HepG2 (cell line): Measurements from ENCODE around the gene FAM222B. TPM values are rescaled to one million over a fixed set of nuclear protein-coding genes. Genes with fewer than 3 reads are reported as not detected.
A peak's percentile ranks its signal among the peaks of the same experiment; 100 is the strongest.

Source experiments
- ATAC-seq: fragments of 200-7000 bp; cut with Tn5 transposase; 3 replicates; pipeline ENCODE4 v1.9.1; 2020; ENCODE audit warnings: mild to moderate bottlenecking, moderate library complexity
- BruUV-seq: library from RNA; stranded (reverse); fragments of 400-500 nt; replicated peaks from 2 replicates; lab custom pipeline; 2021; lab: Mats Ljungman, UMichigan
- CTCF ChIA-PET: fragments of 300-600 bp; formaldehyde crosslinking; extraction: SDS; loops from one replicate; lab custom pipeline; 2021; ENCODE audit warnings: low total read pairs, inconsistent platforms, low intra/inter-chr PET ratio; lab: Yijun Ruan, JAX
- POLR2A ChIA-PET: fragments of 350-600 bp; sonication (Branson Sonifier 250); formaldehyde crosslinking; loops from one replicate; lab custom pipeline; 2020; ENCODE audit warnings: antibody characterized with exemption, inconsistent platforms; lab: Yijun Ruan, JAX
- DNase-seq: peaks from one replicate; pipeline ENCODE4 v3.0.0-alpha.2; 2015; ENCODE audit warnings: low spot score
- FAIRE-seq: peaks from 3 replicates; lab custom pipeline; 2011; peaks lifted over from hg19 to GRCh38; lab: Jason Lieb, UNC
- H2AFZ ChIP-seq: one replicate; pipeline ENCODE4 v1.6.1; 2011; ENCODE audit warnings: low read length, inconsistent platforms
- H3K27ac ChIP-seq: fragments of 300-600 bp; 3 replicates; pipeline ENCODE4 v1.8.0; 2011; ENCODE audit warnings: mixed run types, mild to moderate bottlenecking, mixed read lengths, low read length, inconsistent platforms; ENCODE audit not compliant: insufficient read depth; ENCODE audit errors: extremely low read length
- H3K27me3 ChIP-seq, 2 experiments: fragments of 200-600 bp in 1 of 2; 2 replicates in 1 of 2; 3 replicates in 1 of 2; pipeline versions ENCODE4 v1.6.0 to v1.8.0; 2011; ENCODE audit warnings: low read length in 2 of 2, mild to moderate bottlenecking in 2 of 2, moderate library complexity in 2 of 2, inconsistent platforms in 1 of 2; ENCODE audit not compliant: insufficient read depth in 2 of 2, control insufficient read depth in 1 of 2
- H3K36me3 ChIP-seq, 2 experiments: fragments of 200-600 bp in 1 of 2; replicated peaks in 1 of 2; 2 replicates in 1 of 2; 3 replicates in 1 of 2; pipeline versions ENCODE4 v1.5.1 to v1.8.0; 2011; ENCODE audit warnings: low read length in 2 of 2, inconsistent platforms in 1 of 2; ENCODE audit not compliant: insufficient read depth in 2 of 2, control insufficient read depth in 1 of 2
- H3K4me1 ChIP-seq: 2 replicates; pipeline ENCODE4 v1.5.1; 2012; ENCODE audit warnings: low read length, inconsistent platforms; ENCODE audit not compliant: insufficient read depth
- H3K4me2 ChIP-seq: 2 replicates; pipeline ENCODE4 v1.6.0; 2011; ENCODE audit warnings: low read depth, low read length, inconsistent platforms
- H3K4me3 ChIP-seq, 3 experiments: fragments of 200-600 bp in 1 of 3; sonication (generic), shearing (Covaris generic) in 1 of 3; replicated peaks in 1 of 3; 2 replicates each; pipeline ENCODE4 v1.5.1; 2011 to 2016; ENCODE audit warnings: low read length in 3 of 3, inconsistent platforms in 2 of 3, low read depth in 2 of 3, mild to moderate bottlenecking in 2 of 3, control low read depth in 1 of 3, mixed read lengths in 1 of 3; ENCODE audit not compliant: insufficient read depth in 1 of 3
- H3K79me2 ChIP-seq: one replicate; pipeline ENCODE4 v1.6.1; 2011; ENCODE audit warnings: low read length, inconsistent platforms; ENCODE audit not compliant: insufficient read depth
- H3K9ac ChIP-seq: 2 replicates; pipeline ENCODE4 v1.6.0; 2011; ENCODE audit warnings: mild to moderate bottlenecking, low read depth, low read length, inconsistent platforms; ENCODE audit not compliant: insufficient read depth
- H3K9me3 ChIP-seq: 2 replicates; pipeline ENCODE4 v1.5.1; 2012; ENCODE audit warnings: mild to moderate bottlenecking, low read length
- H4K20me1 ChIP-seq: 2 replicates; pipeline ENCODE4 v1.6.0; 2011; ENCODE audit warnings: inconsistent platforms, mild to moderate bottlenecking, low read length, moderate library complexity; ENCODE audit not compliant: insufficient read depth
- FOXC1 ChIP-seq: sonication (generic); formaldehyde crosslinking; IDR thresholded peaks from 2 replicates; pipeline ENCODE4 v1.8.0; 2022; ENCODE audit warnings: mild to moderate bottlenecking, missing genetic modification reagents, borderline replicate concordance
- POGZ ChIP-seq: sonication (generic); formaldehyde crosslinking; IDR thresholded peaks from 2 replicates; pipeline ENCODE4 v1.4.0; 2020; ENCODE audit warnings: mild to moderate bottlenecking, missing genetic modification reagents
- ZNF17 ChIP-seq: sonication (generic); formaldehyde crosslinking; IDR thresholded peaks from 2 replicates; pipeline ENCODE4 v1.5.0; 2020; ENCODE audit warnings: mild to moderate bottlenecking, missing genetic modification reagents
- ZNF549 ChIP-seq: sonication (generic); formaldehyde crosslinking; IDR thresholded peaks from 2 replicates; pipeline ENCODE4 v1.5.0; 2020; ENCODE audit warnings: missing genetic modification reagents
- ZNF614 ChIP-seq: IDR thresholded peaks from 2 replicates; pipeline ENCODE4 v1.6.1; 2018; ENCODE audit warnings: missing biosample characterization, missing genetic modification reagents, inconsistent platforms, borderline replicate concordance
- ZNF644 ChIP-seq: IDR thresholded peaks from 2 replicates; pipeline ENCODE4 v1.6.1; 2016; ENCODE audit warnings: low read depth
- WGBS: methylation state at CpG from one replicate; pipeline ENCODE4 v1.1.6; 2017; ENCODE audit warnings: low lambda C conversion rate; 5-methylcytosine and 5-hydroxymethylcytosine counted together
- in situ Hi-C: cut with HindIII; loops from 2 replicates; pipeline ENCODE4 v1.10.0; 2017; ENCODE audit warnings: low pct_unique_long_range_greater_than_20kb; ENCODE audit not compliant: extremely low pct_ligation_motif_present
- intact Hi-C: fragments of 100-400 bp; cut with micrococcal nuclease; formaldehyde crosslinking; loops from one replicate; pipeline ENCODE4 v1.10.0; 2022; ENCODE audit not compliant: unreplicated experiment
- polyA plus RNA-seq, 8 experiments: library from polyadenylated mRNA; depleted of rRNA in 3 of 8; stranded (reverse) in 7 of 8; unstranded in 1 of 8; fragments of >200 nt; fragmentation: Illumina TruSeq in 4 of 8; extraction: Trizol in 4 of 8; gene quantifications; 2 replicates each; pipeline versions ENCODE4 v1.2.1 to v1.2.3, GENCODE V29; 2011 to 2016; ENCODE audit warnings: low read depth in 4 of 8, missing spikeins in 1 of 8, mixed read lengths in 1 of 8; ENCODE audit not compliant: insufficient read depth in 1 of 8
- total RNA-seq, 5 experiments: library from RNA; depleted of rRNA; stranded (reverse); fragments of >200 nt; fragmentation: Illumina TruSeq; extraction: Trizol; gene quantifications; 2 replicates each; pipeline ENCODE4 v1.2.3, GENCODE V29; 2016; ENCODE audit warnings: low read depth in 1 of 5

Gene FAM222B
- total and polyA plus RNA-seq, 2 of the 13 experiments (the other 11 are each of a cell fraction or from before 2014, with no cell fraction given): 3.5 to 7.3 TPM

DNA sequence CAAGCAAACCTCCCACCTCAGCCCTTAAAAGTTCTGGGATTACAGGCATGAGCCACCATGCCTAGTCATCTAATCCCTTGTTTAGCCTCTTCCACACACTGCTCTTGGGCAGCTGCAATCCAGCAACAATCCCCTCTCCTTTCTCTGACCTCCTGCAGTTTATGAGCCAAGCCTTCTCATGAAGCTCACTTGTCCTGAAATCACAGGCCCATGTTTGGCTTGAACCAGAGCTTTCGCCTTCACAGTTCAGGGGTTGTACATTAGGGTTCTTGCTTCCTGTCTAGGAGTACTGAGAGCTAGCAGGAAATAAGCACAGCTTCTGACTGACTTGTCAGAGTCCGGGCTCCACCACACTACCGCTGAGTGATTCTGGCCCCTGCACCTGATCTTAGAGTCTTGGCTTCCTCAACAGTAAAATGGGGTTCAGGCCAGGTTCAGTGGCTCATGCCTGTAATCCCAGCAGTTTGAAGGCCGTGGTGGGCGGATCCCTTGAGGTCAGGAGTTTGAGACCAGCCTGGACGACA lies 28.5 kb upstream of the FAM222B start:
- no peaks in the 10 kb centered on the region for H4K20me1 ChIP-seq
- POLR2A ChIA-PET: interaction anchor here (0.6 kb wide), 1 partner anchor 837 kb away, joined by 4 read pairs; no protein-coding TSS in a partner anchor
- H3K9me3 ChIP-seq: no peaks in the 10 kb centered on the region
- TF ChIP-seq ZNF644 (no peak), ZNF17 (CRISPR knock-in tag) (no peak), POGZ (CRISPR knock-in tag) (no peak), ZNF549 (CRISPR knock-in tag) (no peak)
- intact Hi-C loops: no loop called here
- no peak overlapping the region for H3K9ac ChIP-seq
- in situ Hi-C loops: no loop called here
- H3K4me1 ChIP-seq: peaks cover 19% of the 10 kb centered on the region
- CTCF ChIA-PET: no interaction called here
- 37% methylated on average over 6 of the region's 6 CpGs for WGBS
- H3K27ac ChIP-seq: no peak overlapping the region
- no peaks in the 10 kb centered on the region for H3K36me3 ChIP-seq
- BruUV-seq: no TSS peak
- H3K79me2 ChIP-seq: no peaks in the 10 kb centered on the region
- H2AFZ ChIP-seq: peak overlapping the region; percentile 90
- H3K4me2 ChIP-seq: peak overlapping the region; percentile 59
- ATAC-seq (peak; percentile 70), DNase-seq (no peak), FAIRE-seq (no peak)
- H3K4me3 ChIP-seq: no peak overlapping the region
- peaks cover 0 to 1% of the 10 kb centered on the region in 2 experiments; a peak in 1 of 5 replicates for H3K27me3 ChIP-seq

DNA sequence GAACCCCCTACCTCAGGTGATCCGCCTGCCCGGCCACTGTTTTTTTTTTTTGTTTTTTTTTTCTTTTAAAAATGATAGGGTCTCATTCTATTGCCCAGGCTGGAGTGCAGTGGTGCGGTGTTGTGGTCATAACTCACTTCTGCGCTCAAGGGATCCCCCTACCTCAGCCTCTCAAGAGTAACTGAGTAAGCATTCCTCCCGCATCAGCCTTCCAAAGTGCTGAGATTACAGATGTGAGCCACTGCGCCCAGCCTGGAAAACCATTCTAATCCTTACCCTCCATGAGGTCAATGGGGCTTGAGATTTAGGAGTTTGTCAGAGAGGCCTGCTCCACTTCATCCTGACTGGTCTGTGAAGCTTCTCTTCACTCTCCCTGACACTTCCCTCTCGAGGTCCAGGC lies 24.7 kb upstream of the FAM222B start:
- H2AFZ ChIP-seq: peak overlapping the region; percentile 19
- no peak for TF ChIP-seq ZNF614 (CRISPR knock-in tag)
- no peak for TF ChIP-seq FOXC1 (CRISPR knock-in tag)
- H3K36me3 ChIP-seq: no peaks in the 10 kb centered on the region
- H3K4me1 ChIP-seq: peaks cover 33% of the 10 kb centered on the region
- H3K4me2 ChIP-seq: no peak overlapping the region
- no peaks in the 10 kb centered on the region for H3K27me3 ChIP-seq
- FAIRE-seq: no peak
- in situ Hi-C loops (no loop called here), intact Hi-C loops (no loop called here)
- 79% methylated on average over 7 of the region's 7 CpGs for WGBS
- H3K9me3 ChIP-seq: no peaks in the 10 kb centered on the region
- H3K4me3 ChIP-seq: no peak overlapping the region
- no peaks in the 10 kb centered on the region for H3K79me2 ChIP-seq
- no peak overlapping the region for H3K27ac ChIP-seq
- DNase-seq: no peak
- CTCF ChIA-PET: no interaction called here
- BruUV-seq: no TSS peak
- POLR2A ChIA-PET: no interaction called here
- ATAC-seq: no peak
- H4K20me1 ChIP-seq: no peaks in the 10 kb centered on the region
- H3K9ac ChIP-seq: no peak overlapping the region
